ENCODE data around the gene CEP72.

The CEP72 gene

DNA sequence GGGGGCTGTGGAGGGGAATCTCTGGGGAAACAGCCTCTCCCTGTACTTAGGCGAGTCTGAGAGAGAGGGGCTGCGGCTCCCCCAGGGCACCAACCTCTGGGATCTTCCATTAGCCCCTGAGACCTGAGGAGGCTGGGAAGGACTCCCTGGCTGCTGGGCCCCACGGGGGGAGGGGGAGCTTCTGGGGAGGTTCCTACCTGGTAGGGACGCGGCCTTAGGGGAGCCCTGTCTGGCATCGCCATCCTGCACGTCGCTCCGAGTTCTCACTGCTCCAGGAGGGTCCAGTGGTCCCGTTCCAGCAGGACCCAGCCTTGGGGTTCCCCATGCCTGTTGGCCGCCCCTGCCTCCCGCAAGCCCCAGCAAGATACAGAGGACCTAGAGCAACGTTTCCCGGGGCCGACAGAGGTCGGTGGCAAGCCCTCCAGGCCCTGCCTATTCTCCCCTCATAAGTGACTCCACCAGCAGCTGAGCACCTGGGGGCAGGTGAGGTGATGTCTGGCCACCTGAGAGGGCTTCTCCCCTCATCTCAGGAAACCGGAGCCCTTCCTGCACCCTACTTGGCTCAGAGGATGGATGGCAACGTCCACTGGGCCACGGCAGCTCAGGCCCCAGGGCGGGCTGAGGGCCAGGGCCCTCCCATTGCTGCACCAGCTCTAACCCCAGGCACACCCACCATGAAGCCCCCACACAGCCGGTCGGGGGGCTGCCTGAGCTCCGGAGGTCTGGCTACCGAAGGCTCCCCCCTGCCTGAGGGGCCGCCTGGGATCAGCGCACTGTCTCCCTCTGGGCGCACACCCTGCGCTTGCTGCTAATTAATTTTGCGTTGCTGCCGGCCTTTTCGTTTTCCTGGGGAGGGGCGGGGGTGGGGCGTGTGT, 58.5 kb downstream of the CEP72 start:
- H3K4me3 ChIP-seq (replicated peaks in 1 of 2; ENCODE audit: low read depth in 2 of 2, low read length in 2 of 2): no peak overlapping the region
- TF ChIP-seq, protein P1, sequence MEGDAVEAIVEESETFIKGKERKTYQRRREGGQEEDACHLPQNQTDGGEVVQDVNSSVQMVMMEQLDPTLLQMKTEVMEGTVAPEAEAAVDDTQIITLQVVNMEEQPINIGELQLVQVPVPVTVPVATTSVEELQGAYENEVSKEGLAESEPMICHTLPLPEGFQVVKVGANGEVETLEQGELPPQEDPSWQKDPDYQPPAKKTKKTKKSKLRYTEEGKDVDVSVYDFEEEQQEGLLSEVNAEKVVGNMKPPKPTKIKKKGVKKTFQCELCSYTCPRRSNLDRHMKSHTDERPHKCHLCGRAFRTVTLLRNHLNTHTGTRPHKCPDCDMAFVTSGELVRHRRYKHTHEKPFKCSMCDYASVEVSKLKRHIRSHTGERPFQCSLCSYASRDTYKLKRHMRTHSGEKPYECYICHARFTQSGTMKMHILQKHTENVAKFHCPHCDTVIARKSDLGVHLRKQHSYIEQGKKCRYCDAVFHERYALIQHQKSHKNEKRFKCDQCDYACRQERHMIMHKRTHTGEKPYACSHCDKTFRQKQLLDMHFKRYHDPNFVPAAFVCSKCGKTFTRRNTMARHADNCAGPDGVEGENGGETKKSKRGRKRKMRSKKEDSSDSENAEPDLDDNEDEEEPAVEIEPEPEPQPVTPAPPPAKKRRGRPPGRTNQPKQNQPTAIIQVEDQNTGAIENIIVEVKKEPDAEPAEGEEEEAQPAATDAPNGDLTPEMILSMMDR (IDR thresholded peaks at IDR 0.05; ENCODE audit: low read depth, low read length): no peak
- no peak for DNase-seq (ENCODE audit: low read depth in 2 of 2)

DNA sequence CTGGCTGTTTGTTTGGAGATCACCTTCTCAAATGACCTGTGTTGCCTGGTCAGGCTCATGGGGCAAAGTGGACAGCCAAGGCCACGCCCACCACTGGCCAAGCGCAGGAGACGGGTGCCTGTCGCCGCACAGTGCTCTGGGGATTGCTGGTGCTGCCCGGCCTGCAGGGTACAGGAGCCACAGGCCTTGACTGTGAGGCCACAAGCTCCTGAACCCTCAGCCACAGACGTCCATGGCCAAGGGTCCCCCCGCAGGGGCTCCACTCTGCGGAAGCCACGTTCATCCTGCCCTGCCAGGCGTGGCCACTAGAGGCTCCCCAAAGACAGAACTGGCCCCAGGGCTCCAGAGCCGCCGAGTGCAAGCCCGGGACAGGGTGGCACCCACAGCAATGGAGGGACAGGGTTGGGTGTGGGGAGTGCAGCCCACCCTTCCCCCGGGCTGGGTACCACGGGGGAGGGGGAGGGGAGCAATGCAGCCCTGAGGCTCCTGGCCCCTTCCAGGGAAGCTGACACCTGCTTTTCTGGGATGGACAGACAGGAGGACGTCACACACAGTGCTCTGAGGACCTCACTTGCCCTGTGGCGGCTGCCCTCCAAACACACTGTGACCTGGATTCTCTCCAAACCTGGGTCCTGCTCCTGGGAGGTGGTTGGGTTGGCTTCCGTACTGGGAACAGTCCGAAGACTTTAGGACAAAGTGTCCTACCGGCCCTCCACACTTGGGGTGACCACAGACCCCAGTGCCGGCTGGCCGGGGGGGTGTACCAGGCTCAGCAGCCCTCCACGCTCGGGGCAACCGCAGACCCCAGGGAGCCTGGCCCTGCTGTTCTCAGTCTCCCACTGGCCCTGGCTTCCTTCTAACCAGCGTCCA, 59.6 kb downstream of the CEP72 start:
- peak; percentile 62 to 66 for DNase-seq (ENCODE audit: low read depth in 2 of 2)
- H3K4me3 ChIP-seq (replicated peaks in 1 of 2; ENCODE audit: low read depth in 2 of 2, low read length in 2 of 2): peak overlapping the region in 1 of 2 donors; percentile 30
- TF ChIP-seq, protein P1 (IDR thresholded peaks at IDR 0.05; ENCODE audit: low read depth, low read length): peak; percentile 96

DNA sequence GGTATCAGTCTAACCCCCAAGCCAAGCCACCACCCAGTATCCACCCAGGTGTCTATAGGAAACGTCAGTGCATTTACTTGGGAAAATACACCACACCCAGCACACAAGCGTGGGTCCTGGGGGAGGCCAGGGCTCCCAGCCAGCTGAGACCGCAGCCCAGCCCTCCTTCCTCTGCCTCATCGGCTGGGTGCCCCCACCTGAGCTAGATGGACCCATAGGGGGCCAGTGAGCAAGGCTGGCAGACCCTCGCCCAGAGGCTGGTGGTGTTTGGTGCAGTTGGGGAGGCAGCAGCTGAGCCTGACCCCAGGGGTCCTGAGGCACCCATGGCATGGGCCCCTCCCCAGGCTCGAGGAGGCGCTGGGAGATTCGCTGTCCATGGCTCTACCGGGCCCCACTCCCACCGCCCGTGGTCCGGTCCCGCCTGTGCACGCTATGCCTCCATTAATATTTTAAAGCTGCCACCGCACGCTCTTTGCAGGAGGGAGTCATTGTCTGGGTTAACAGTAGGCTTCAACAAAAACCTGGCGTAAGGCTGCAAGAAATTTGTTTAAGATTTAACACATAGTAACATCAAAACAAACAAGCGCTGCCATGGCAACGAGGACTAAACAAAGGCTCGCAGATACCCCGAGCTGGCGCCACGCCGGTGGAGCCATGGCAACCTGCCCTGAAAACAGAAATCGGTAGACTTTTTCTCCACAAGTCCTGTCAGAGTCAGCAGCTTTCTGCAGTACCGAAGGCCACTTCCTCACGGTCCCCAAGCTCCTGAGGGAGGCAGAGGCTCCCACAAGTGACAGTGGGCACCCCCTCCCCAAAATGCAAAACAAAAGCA, 60.4 kb downstream of the CEP72 start:
- TF ChIP-seq, protein P1 (IDR thresholded peaks at IDR 0.05; ENCODE audit: low read depth, low read length): no peak
- H3K4me3 ChIP-seq (replicated peaks in 1 of 2; ENCODE audit: low read depth in 2 of 2, low read length in 2 of 2): no peak overlapping the region

DNA sequence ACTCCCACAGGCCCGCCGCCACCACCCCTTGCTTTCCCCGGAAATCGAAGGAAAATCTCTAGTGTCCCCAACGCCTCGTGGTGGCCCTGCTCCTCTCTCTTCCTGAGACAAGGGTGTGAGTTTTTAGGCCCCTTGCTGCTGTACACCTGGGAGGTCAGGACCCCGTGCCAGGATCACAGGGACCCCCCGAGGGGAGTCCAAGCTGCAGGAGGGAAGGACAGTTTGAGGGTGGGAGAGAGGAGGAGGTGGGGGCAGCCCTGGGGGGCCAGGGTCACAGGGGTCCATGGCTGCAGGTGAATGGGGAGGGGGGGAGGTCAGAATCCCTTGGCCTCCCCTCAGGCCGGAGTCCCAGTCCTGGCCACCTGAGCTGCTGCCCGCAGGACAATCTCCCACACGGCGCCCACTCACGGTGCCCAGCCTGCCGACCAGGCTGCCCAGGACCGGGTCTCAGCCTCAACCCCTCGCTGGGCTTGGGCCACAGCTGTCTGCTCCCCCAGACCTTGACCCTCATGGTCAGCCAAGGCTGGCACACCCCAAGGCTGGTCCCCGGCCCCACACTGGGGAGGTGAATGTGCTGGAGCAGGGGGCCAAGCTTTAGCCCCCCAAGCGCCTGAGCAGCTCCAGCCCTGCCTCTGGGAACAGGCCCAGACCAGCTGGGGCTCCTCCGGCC, 61.2 kb downstream of the CEP72 start:
- TF ChIP-seq, protein P1 (IDR thresholded peaks at IDR 0.05; ENCODE audit: low read depth, low read length): no peak
- no peak for DNase-seq (ENCODE audit: low read depth in 2 of 2)
- no peak overlapping the region for H3K4me3 ChIP-seq (replicated peaks in 1 of 2; ENCODE audit: low read depth in 2 of 2, low read length in 2 of 2)

More for the DNA sequence above, 60.4 kb downstream of the CEP72 start:
- DNase-seq (ENCODE audit: low read depth in 2 of 2): peak; percentile 90 to 93

DNA sequence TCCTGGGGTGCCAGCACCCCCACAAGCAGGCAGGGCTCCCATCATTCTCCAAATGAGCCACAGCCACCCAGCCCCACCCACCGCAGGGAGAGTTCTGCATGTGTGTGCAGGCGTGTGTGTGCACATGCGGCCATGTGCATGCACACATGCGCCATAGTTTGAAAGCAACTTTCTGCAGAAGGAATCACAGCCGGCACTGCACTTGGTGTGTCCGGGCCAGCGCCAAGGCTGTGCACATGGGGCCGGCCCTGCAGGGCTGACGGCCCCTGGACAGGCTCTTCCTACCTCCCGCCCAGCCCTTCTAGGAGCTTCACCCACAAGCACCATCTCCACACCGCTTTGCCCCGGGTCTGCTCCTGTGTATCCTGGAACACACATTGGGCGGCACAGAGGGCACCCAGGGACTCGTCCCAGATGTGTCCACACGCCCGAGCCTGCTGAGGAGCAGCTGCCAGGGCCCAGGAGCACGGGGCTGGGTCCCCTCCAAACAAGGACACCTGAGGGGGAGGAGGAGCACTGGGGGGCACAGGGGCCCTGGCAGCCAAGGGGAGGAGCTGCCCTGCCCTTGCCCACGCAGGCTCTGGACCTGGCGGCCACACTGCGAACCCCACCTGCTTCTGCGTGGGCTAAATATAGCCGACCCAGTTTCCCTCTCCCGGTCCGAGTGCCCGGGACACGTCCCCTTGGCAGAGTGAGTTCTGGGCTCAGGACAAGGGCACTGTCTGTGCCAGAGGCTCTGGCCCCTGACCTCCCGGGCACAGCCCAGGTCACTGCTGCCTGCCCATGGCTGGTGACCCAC, 61.9 kb downstream of the CEP72 start:
- no peak for DNase-seq (ENCODE audit: low read depth in 2 of 2)
- H3K4me3 ChIP-seq (replicated peaks in 1 of 2; ENCODE audit: low read depth in 2 of 2, low read length in 2 of 2): no peak overlapping the region

More for the DNA sequence above, 61.9 kb downstream of the CEP72 start:
- TF ChIP-seq, protein P1 (IDR thresholded peaks at IDR 0.05; ENCODE audit: low read depth, low read length): no peak

Measured in cardiac fibroblast (primary cell).